GM21367 (cell line): ENCODE measurements around the gene RPS6KA2.
A peak's percentile ranks its signal among the peaks of the same experiment; 100 is the strongest.
"Not testable (repeated sequence)": the region's sequence is repeated elsewhere in the genome, so short reads cannot be mapped to it uniquely, and the experiment has no call there.

Experiments used
- ATAC-seq: cut with Tn5 transposase; IDR thresholded peaks from one replicate; pipeline ENCODE4 v1.9.1; 2021; ENCODE audit not compliant: unreplicated experiment

Gene RPS6KA2

DNA sequence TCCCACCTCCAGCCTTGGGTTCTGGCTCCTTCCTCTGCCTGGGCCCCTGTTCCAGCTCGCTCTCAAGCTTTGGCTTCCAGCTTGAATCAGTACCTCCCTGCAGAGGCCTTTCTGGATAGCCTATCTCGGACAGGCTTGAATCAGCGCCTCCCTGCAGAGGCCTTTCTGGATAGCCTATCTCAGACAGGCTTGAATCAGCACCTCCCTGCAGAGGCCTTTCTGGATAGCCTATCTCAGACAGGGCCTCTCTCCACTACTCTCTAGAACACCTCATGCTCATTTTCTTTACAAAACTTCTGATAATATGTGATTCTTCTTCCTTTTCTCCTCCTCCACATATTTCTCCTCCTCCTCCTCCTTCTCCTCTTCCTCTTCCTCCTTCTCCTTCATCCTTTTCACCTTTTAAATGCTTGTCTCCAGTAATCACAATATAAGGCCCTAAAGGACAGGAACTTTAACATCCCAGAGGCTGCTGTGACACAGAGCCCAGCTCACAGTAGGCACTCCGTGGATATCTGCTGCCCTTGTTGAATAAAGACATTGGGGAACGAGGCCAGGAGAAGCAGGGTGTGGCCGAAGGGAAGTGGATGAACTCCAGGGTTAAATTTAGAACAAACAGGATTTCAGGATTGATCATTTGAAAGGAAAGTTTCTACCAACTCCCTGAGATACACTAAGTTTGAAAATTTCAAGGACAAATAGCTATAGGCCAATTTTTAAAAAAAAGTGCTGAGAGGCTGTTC, 9.3 kb upstream of the RPS6KA2 start:
- no peak for ATAC-seq

DNA sequence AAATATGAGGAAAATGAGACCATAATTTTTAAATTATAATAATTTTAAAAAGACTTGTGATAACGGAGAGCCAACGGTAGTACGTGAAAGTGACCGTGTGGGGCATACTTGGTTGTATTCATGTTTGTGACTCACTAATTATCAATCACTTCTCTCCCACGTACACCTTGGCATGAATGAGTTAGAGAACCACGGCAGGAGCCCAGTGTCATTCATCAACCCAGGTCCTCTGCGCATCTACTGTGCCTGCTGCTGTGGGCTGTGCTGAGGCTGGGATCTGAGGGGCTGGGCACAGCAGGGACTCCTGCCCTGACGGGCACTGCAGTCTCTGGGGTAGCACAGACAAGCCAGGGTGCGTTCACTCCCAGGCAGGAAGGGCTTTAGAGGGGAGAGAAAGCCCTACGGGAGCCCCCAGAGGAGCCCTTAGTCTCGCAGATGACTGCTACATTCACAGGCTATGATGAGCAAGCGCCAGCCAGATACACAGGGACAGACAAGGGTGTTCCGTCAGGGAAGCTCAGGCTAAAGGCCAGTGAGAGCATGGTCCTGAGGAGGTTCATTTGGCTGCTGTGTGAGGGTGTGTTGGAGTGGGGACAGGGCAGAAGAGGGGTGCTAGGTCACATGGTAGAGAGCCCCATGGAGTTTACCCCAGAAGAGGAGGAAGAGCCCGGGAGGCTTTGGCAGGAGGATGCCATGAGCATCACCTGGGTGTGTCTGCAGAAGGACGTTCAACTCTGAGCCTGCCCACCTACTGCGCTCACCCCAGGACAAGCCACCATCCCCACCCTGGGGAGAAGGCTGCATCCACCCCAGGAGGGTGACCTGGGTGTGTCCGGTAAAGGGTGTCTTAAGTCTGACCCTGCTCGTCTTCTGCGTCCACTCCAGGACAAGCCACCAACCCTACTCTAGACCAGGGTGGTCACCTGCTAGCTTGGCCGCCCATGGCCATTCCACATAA, 8.2 kb upstream of the RPS6KA2 start:
- no peak for ATAC-seq

DNA sequence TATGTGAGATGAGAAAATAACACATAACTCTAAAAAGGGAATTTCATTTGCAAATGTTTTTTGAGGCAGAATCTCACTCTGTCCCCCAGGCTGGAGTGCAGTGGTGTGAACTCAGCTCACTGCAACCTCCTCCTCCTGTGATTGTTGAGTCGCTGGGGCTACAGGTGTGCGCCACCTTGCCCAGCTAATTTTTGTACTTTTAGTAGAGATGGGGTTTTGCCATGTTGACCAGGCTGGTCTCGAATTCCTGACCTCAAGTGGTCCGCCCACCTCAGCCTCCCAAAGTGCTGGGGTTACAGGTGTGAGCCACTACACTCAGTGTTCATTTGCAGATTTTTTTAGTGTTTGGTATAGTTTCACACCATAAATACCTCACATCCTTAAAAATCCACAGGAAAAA, 7.5 kb upstream of the RPS6KA2 start:
- not testable (repeated sequence) for ATAC-seq

DNA sequence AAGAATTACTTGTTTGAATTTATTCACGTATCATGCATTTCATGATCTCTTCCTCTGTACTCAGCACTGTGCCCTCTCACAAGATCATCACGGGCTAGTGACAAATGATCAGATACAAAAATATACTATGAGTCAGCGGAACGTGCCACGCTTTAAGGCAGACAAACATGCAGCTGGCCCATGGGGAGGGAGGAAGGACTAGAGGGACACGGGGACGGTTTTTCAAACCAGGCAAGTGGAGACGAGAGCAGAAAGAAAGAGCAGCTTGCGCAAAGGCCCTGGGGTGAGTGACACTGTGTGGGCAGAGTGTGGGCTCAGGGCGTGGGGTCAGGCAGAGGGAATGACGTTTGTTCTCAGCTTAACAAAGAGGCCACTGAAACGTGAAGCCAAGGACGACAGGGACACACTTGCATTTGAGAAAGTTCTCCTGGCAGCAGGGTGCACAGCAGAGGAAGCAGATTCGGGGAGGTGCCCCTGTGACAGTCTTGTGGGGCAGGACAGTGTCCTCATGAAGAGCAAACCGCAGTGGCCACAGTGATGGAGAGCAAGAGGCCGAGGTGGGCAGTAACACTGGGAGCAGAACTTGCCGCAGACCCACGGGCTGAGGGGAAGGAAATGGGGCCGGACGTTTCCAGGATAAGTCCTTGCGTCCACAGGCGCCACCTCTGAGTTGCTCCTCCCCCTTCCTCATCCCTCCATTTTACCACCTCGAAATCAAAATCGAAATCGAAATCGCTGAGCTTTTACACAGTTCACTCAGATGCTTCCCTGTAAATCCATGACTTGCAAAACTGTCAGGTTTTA, 6.9 kb upstream of the RPS6KA2 start:
- ATAC-seq: no peak

DNA sequence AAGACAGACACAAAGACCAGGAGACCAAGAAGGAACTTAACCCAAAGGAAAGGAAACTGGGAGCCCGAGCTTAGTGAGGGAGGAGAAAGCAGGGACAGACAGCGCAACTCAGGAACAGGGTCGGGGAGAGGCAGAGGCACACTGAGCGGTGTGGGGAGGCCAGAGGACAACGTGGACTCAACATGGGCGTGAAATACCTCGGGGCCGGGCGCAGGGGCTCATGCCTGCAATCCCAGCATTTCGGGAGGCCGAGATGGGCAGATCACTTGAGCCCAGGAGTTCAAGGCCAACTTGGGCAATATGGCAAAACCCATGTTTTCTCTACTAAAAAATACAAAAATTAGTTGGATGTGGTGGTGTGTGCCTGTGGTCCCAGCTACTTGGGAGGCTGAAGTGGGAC, 5.7 kb upstream of the RPS6KA2 start:
- ATAC-seq: no peak

DNA sequence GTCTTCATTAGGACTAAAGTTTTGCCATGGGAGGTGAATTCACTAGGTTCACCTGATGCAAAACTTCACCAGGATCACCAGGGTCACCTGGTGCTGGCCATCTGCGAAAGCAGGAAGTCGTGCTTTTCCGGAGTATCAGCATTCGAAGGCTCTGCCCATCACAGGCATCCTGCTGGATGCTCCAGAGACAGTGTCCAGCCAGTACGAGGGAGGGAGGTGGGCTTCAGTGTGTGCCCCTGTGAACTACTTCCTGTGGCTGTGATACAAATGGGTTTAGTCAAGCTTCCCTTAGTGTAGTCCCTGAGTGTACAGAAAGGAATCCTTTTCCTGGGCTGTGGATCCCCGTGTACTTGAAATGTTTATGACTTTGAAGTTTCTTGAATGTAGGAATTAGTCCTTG, 3.4 kb upstream of the RPS6KA2 start:
- ATAC-seq: no peak

DNA sequence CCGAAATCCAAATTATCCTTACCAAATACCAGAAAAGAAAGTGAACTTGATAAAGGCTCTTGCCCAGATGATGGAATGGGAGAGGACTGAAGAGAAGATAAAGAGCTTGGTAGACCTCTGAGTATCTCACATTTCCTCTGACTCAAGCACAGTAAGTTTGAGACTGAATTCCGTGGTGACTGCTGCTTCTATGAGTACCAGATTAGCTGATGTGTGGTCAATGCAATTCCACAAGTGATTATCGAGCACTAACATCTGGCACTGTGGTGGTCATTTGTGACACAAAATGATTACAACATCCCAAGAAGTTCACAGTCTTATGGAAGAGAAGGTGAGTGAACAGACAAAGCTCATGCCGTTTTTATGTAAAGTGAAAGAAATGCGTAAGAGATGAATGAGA, 2.6 kb upstream of the RPS6KA2 start:
- ATAC-seq: no peak

DNA sequence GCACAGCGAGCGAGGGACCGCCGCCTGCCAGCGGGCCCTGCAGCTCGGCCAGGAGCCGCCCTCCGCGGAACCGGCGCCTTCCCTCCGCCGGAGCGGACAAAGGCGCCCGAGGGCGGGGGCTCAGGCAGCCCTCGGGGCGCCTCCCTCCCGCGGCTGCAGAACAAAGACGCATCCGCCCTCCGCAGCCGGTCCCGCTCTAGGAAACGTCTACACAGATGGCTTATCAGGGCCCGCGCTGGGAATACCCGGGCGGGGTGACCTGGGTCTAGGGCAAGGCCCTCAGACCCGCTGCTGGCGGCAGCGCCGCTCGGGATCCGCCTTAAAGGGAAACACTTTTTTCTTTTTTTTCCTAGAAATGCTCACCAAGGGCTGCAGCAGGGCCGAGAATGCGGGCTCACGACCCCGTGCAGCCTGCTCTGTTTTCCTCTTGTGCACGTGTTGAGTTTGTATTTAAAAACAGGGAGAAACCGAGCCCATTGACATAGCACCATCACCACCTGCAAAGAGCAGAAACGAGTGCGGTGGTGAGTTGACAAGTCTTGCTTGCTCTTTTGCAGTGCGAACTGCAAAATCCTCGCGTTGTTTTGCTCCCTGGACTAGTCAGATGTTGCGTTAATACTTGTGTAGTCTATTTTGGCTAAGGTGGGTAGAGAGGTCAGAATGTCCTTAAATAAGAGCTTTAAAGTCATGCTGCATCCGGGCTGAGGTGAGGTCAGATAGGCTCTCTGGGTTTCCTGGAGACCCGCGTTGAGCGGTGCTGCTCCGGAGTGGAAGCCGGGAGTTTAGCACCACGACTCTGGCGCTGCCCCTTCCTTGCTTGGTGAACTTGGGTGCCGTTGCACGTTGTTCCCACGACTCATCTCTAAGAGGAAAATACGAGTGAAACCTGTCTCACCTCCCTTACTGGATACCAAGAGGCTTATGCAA, 1.1 kb upstream of the RPS6KA2 start:
- peak; percentile 20 for ATAC-seq

DNA sequence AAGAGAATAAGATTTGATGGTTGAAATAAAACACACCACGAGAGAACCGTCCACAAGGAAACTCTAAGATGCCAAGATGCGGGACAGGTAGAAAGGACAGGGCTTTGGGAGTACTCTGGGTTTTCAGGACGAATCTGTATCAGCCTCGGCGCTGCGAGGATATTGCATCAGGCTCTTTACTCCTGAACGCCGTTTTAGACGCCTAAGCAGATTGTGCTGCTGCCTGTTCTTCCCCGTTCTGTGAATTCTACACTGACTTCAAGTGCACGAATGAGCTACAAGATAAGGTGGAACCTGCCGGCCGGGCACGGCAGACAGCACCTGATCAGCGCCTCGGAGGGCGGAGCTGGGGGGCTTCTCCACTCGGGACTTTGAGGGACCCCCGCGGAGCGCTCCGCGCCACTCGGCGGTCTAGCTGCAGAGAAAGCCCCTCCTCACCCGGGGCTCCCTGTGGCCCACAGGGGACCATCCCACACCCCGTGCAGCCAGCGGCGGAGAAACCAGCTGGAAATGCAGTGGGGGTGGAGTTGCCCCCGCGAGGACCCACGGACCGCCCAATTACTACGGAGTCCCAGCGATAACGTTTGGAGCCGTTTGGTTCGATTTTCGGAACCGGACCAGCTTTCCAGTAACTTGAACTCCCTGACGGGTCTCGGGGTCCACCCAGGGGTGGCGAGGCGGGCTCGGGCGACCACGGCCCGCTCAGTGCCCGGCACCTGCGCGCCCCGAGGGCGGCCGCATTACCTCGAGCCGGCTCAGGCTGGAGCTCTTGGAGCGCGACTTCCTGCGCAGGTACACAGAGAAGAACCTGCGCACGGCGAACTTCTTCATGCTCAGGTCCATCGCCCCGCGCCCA, 646 bp downstream of the RPS6KA2 start:
- ATAC-seq: no peak

DNA sequence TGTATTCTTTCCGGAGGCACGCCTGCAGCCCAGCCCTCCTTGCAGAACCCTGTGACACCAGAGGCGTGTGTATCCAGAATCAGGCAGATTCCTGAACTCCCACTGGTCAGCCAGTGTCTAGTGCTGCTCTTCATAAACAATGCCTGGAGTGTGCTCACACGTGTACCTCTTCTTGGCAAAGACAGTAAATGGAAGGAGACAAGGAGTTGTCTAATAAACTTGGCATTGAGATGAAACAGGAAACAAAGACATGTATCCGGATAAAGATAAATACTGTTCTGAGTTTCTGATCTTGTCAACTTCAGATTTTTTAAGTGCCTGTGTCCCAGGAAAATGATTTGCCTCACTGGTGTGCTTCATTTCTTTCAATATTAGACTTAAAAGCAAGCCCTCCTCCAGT, 1.7 kb downstream of the RPS6KA2 start:
- ATAC-seq: no peak

DNA sequence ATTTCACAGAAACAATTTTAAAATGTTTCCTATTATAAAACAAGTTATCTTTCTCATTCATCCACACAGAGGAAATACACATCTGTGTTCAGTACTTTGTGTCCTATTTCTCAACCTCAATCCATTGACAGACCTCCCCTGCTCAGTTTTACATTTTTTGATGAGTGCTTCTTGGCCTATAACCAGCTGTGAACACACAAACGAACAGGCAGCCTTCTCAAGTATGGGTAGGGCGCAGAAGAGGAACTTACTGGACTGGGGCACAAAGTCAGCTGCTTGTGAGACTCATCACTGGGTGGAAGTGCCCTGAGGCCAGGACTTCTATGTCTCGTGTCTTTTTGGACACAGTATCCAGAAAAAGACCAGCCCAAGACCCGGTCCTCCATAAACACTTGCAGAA, 2.8 kb downstream of the RPS6KA2 start:
- ATAC-seq: no peak

DNA sequence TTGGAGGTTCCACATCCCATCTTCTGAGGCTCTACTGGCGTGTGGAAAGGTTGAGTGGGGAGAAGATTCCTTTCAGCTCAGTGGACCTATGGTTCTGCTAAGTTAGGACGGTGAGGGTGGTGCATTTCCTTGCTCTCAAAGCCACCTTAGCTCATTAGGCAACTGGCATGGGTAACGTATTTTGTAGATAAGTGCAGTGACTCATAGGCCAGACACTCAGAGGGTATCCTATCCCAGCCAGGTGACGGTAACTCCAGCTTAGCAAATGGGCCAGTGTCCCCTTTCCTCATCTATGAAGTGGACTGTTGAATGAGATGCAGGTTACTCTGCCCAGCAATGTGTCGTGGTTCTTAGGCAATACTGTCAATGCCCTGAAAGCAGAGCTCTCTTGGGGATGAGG, 3.7 kb downstream of the RPS6KA2 start:
- ATAC-seq: no peak

DNA sequence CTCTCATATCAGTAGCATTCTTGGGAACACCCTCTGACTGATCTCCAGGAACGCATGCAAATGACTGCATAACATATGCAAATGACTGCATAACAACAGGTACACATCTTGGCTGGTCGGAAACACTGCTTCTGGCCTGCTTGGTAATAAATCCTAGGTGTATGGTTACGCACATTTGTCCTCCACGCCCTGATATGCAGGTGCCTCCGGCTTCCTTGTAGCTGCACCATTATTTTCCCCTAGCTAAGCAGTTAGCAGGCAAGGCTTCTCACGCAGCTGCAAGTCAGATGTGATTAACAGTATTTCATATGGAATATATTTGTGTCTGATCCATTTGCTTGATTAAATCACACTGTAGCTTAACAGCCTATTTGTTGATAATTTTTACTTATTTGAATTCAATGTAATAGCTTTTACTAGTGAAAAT, 5.9 kb downstream of the RPS6KA2 start:
- ATAC-seq: no peak

DNA sequence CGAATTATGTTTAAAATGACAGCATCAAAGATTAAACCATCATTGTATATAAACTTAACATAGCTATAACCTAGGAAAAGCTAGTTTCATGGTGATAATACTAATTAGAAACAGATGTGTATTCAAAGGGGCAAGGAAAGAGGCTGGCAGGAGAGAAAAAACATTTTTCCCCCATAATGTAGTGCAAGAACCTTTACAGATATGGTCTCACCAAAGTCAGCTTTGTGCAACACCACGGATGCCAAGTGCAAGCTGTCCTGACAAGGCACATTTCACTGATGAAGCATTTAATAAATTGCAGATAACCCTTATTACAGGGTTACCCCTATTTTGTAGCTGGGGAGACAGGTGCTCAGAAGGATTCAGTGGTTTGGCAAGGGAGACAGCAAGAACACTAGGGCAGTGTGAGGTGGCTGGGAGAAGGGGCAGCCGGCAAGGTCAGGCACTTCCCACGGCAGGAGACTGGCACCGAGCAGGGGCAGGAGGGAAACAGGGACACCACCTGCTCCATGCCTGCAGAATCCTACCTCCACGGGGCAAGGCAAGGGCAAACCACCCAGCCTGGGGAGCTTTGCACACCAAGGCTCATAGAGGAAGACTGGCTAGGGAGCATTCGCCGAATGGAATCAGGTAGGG, 6.5 kb downstream of the RPS6KA2 start:
- no peak for ATAC-seq

DNA sequence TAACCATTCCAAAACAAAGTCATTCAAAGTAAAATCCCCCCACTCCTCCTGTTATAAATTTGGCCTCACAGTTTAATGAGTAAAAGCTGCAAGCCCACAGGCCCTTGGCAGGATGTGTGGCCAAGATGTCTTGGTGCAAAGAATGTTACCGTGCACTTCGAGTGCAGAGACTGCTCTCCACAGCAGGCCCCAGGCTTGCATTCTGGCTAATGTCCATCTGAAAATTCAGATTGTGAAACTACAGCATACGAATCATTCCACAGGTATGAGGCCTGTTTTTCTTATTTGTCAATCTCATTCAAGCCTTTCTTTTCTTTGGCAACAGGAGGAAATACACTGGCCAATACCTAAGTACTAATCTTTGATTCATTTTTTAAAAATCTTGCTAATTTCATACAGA, 7.1 kb downstream of the RPS6KA2 start:
- ATAC-seq: no peak

DNA sequence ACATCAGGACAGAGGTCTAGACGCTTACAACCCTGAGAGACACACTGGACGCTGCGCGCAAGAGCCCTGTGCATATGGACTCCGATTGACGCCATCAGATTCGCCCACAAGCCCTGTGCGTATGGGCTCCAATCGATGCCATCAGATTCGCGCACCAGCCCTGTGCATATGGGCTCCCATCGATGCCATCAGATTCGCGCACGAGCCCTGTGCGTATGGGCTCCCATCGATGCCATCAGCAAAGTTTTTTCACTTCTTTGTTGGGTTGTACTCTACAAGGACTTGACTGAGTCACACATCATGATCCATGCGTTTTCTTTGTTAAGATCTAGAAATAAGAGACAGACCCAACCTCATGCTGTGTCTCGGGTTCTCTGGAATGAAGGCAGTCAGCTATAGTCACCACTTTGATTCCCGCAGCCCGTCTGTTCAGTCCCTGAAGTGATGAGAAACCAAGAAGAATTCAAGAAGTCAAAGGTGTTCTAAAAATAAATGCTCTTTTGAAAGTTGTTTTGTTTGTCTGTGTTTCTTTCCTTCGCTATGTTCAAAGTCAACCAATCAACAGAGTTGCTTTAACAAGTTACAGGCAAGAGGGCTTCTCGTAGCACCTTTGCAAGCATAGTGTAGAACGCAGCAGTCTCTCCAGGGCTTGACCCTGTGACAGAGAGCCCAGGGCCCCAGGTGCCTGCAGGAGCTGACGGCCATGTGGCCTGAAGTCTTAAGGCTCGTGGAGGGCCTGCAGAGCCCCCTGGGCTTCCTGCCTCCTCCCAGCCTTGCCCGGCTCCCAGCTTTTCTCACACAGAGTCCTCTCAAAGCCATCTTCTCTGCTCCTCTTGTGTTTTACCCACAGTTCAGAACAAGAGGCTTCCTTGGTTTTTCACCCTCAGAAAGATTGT, 7.9 kb downstream of the RPS6KA2 start:
- no peak for ATAC-seq

DNA sequence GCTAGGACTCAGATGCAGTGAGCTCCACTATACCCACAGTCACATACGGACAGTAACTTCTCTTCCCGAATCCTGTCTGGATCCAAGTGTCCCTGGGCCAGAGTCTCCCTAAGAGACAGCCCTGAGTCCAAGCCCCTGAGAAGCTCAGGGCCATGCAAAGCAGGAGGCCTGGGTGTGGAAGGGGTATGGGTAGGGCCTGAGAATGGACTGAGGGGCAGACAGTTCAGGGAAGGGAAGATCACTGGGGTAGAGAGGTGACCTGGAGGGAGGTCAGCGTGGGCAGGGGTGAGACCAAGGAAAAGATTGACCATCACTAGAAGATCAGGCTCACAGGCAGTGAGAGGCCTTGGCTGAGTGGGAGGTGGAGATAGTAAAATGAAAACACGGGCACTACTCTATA, 8.8 kb downstream of the RPS6KA2 start:
- no peak for ATAC-seq

DNA sequence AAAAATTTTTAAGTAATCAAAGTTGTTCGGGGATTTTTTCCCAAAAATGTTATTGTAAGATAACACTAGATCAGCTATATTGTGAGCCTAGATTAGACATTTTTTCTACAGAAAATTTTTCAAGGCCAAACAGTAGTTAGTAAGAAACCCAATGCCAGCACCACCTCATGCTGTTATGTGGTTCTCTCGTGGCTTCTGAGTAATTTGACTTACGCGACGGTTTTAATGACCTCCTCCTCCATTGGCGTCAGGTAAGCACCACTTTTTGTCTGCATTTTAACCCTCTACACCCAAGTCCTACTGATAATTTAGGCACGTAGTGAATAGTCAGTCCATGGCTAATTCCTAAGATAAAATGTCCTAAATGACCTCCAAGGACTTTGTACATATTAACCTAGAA, 9.7 kb downstream of the RPS6KA2 start:
- ATAC-seq: no peak
